MCF 10A (cell line): ENCODE measurements around the gene FAM13A. TPM values are rescaled to one million over a fixed set of nuclear protein-coding genes. Genes with fewer than 3 reads are reported as not detected.

ENCODE experiments used
- BruUV-seq: library from RNA; stranded (reverse); fragments of 400-500 nt; replicated peaks from 2 replicates; lab custom pipeline; 2021; lab: Mats Ljungman, UMichigan
- CTCF ChIA-PET: fragments of 300-600 bp; sonication (Branson Sonifier 250); formaldehyde crosslinking; extraction: SDS; loops from one replicate; lab custom pipeline; 2021; ENCODE audit warnings: antibody characterized with exemption, inconsistent platforms; lab: Yijun Ruan, JAX
- POLR2A ChIA-PET: fragments of 300-600, 350-650 bp; sonication (Branson Sonifier 250); formaldehyde crosslinking; extraction: SDS; loops from one replicate; lab custom pipeline; 2020; ENCODE audit warnings: antibody characterized with exemption, inconsistent platforms; lab: Yijun Ruan, JAX
- DNase-seq: peaks from one replicate; pipeline ENCODE4 v3.0.0-alpha.2; 2018; ENCODE audit not compliant: unreplicated experiment
- H3K27ac Mint-ChIP-seq: one replicate; pipeline ENCODE4 v1.8.0; 2022; ENCODE audit warnings: mild to moderate bottlenecking, low read depth, mixed read lengths; ENCODE audit not compliant: unreplicated experiment
- H3K27me3 Mint-ChIP-seq: one replicate; pipeline ENCODE4 v1.8.0; 2022; ENCODE audit warnings: mixed read lengths; ENCODE audit not compliant: insufficient read depth, unreplicated experiment
- H3K36me3 Mint-ChIP-seq: one replicate; pipeline ENCODE4 v1.8.0; 2022; ENCODE audit warnings: mild to moderate bottlenecking, moderate library complexity, mixed read lengths; ENCODE audit not compliant: insufficient read depth, unreplicated experiment
- H3K4me1 Mint-ChIP-seq: one replicate; pipeline ENCODE4 v1.8.0; 2022; ENCODE audit warnings: mixed read lengths; ENCODE audit not compliant: insufficient read depth, unreplicated experiment
- H3K4me3 Mint-ChIP-seq: one replicate; pipeline ENCODE4 v1.8.0; 2022; ENCODE audit warnings: mild to moderate bottlenecking, moderate library complexity, mixed read lengths; ENCODE audit not compliant: unreplicated experiment
- H3K9me3 Mint-ChIP-seq: one replicate; pipeline ENCODE4 v1.8.0; 2022; ENCODE audit warnings: mixed read lengths; ENCODE audit not compliant: unreplicated experiment
- intact Hi-C: fragments of 100-400 bp; cut with micrococcal nuclease; formaldehyde crosslinking; loops from 2 replicates; pipeline ENCODE4 v1.14.1; 2022
- total RNA-seq: library from RNA; stranded (reverse); gene quantifications from 2 replicates; pipeline ENCODE4 v1.2.3, GENCODE V29; 2022
- TF ChIP-seq, protein P1 (sequence below): fragments of 200-600 bp; IDR thresholded peaks from one replicate; pipeline ENCODE4 v1.8.0; 2022; ENCODE audit warnings: antibody characterized with exemption, mild to moderate bottlenecking; ENCODE audit not compliant: unreplicated experiment

Gene FAM13A
- total RNA-seq, 1 experiment from 2014 or later = 11.1 TPM

DNA sequence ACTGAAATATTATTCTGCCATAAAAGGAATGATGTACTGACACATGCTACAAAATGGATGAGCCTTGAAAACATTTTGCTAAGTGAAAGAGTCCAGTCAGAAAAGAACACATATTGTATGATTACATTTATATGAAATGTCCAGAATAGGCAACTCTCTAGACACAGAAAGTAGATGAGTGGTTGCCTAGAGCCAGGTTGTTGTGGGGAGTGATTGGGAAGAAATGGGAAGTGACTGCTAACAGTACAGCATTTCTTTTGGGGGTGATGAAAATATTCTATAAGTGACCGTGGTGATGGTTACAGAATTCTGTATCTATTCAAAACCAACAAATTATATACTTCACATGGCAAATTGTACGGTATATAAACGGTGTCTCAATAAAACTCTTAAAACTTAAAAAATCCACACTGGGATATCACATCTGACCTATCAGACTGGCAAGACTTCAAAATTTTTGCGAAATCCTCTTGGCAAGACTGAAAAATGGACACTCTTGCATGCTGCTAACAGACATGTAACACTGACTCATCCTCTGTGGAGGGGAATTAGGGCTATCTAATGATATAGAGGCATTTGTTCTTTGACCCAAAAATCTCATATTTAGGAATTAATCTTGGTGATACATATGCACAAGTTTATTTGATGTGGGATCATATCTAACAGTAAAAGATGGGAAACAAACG lies 71.8 kb downstream of the FAM13A start:
- ChIA-PET POLR2A (no interaction called here), CTCF (no interaction called here)
- Mint-ChIP-seq H3K27ac (no peak overlapping the region), H3K9me3 (no peaks in the 10 kb centered on the region), H3K4me3 (no peak overlapping the region), H3K36me3 (peaks cover 5% of the 10 kb centered on the region), H3K27me3 (no peaks in the 10 kb centered on the region), H3K4me1 (peaks cover 14% of the 10 kb centered on the region)
- no TSS peak for BruUV-seq
- TF ChIP-seq, protein P1, sequence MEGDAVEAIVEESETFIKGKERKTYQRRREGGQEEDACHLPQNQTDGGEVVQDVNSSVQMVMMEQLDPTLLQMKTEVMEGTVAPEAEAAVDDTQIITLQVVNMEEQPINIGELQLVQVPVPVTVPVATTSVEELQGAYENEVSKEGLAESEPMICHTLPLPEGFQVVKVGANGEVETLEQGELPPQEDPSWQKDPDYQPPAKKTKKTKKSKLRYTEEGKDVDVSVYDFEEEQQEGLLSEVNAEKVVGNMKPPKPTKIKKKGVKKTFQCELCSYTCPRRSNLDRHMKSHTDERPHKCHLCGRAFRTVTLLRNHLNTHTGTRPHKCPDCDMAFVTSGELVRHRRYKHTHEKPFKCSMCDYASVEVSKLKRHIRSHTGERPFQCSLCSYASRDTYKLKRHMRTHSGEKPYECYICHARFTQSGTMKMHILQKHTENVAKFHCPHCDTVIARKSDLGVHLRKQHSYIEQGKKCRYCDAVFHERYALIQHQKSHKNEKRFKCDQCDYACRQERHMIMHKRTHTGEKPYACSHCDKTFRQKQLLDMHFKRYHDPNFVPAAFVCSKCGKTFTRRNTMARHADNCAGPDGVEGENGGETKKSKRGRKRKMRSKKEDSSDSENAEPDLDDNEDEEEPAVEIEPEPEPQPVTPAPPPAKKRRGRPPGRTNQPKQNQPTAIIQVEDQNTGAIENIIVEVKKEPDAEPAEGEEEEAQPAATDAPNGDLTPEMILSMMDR = no peak
- DNase-seq = peak; percentile 93
- intact Hi-C loops = no loop called here

DNA sequence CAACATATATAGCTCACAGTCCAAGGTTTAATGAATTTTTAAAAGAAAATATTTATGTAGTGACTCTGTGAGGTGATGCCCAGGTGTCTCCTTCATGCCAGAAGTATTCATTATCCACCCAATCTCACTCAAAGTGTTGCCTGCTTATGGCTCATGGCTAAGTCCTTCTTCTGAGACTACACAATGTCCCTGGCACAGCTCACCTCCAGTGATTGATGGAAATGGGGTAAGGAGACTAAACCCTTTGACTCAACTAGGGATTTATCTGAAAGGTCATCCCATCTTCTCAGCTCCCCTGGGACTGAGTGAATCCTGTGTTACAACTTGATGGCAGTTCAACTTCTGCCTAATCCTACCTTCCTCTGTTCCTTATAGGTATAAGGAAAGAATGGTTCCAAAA lies 74.2 kb downstream of the FAM13A start:
- POLR2A ChIA-PET = interaction anchor here (1.0 kb wide), 1 partner anchor 19 kb away, joined by 4 read pairs; no protein-coding TSS in a partner anchor
- no peak overlapping the region for H3K27ac Mint-ChIP-seq
- BruUV-seq = no TSS peak
- TF ChIP-seq, protein P1 = no peak
- H3K27me3 Mint-ChIP-seq = no peaks in the 10 kb centered on the region
- intact Hi-C loops = no loop called here
- no peak overlapping the region for H3K4me3 Mint-ChIP-seq
- DNase-seq = no peak
- CTCF ChIA-PET = no interaction called here
- H3K36me3 Mint-ChIP-seq = no peaks in the 10 kb centered on the region
- no peaks in the 10 kb centered on the region for H3K9me3 Mint-ChIP-seq
- peaks cover 14% of the 10 kb centered on the region for H3K4me1 Mint-ChIP-seq

- POLR2A ChIA-PET = interaction anchor here (1.0 kb wide), 1 partner anchor 18 kb away, joined by 4 read pairs; no protein-coding TSS in a partner anchor
- no TSS peak for BruUV-seq
- intact Hi-C loops = no loop called here
- H3K36me3 Mint-ChIP-seq = no peaks in the 10 kb centered on the region
- no peaks in the 10 kb centered on the region for H3K27me3 Mint-ChIP-seq
- CTCF ChIA-PET = no interaction called here
- no peak overlapping the region for H3K27ac Mint-ChIP-seq
- DNase-seq = no peak
- H3K9me3 Mint-ChIP-seq = no peaks in the 10 kb centered on the region
- H3K4me3 Mint-ChIP-seq = no peak overlapping the region
- TF ChIP-seq, protein P1 = no peak
- H3K4me1 Mint-ChIP-seq = peaks cover 14% of the 10 kb centered on the region
Measured at GRCh38 chr4:88981993-88982392, 75.0 kb downstream of the FAM13A start.

DNA sequence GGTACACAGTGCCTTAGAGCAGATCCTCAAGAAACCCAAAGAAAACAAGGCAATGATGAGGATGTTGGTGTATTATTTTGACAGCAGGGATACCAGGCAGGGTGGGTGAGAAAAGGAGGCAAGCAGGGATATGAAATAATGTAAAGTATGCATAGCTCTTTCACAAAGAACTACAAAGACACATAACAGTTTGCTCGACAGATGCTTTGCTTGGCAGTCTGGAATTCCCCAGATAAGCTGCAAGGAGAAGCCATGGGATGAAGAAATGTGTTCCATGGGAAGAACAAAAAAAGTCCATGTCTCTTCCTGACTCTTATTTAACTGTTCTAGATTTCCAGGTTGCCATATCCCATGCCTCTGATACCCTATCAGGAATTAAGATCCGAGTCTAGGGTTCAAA lies 75.4 kb downstream of the FAM13A start:
- intact Hi-C loops = no loop called here
- POLR2A ChIA-PET = no interaction called here
- H3K4me3 Mint-ChIP-seq = no peak overlapping the region

More for the DNA sequence above, 75.4 kb downstream of the FAM13A start:
- CTCF ChIA-PET = no interaction called here
- Mint-ChIP-seq H3K27me3 (no peaks in the 10 kb centered on the region), H3K27ac (no peak overlapping the region), H3K4me1 (peaks cover 14% of the 10 kb centered on the region), H3K9me3 (no peaks in the 10 kb centered on the region), H3K36me3 (no peaks in the 10 kb centered on the region)
- TF ChIP-seq, protein P1 = no peak
- no peak for DNase-seq
- BruUV-seq = no TSS peak
